IPS-20b (cell line): ENCODE results near the gene RGR.

Experiments
- H3K27ac ChIP-seq: one replicate; pipeline ENCODE4 v1.5.1; 2013; ENCODE audit warnings: low read length
- H3K27me3 ChIP-seq: 2 replicates; pipeline ENCODE4 v1.6.1; 2013; ENCODE audit warnings: mild to moderate bottlenecking, low read length, inconsistent platforms; ENCODE audit not compliant: insufficient read depth
- H3K36me3 ChIP-seq: 2 replicates; pipeline ENCODE4 v1.6.1; 2013; ENCODE audit warnings: low read depth, mild to moderate bottlenecking, inconsistent platforms, low read length, moderate library complexity; ENCODE audit not compliant: insufficient read depth
- H3K4me1 ChIP-seq: 2 replicates; pipeline ENCODE4 v1.6.1; 2013; ENCODE audit warnings: mild to moderate bottlenecking, control low read depth, inconsistent platforms, low read length, moderate library complexity; ENCODE audit not compliant: insufficient read depth
- H3K4me3 ChIP-seq: 2 replicates; pipeline ENCODE4 v1.5.1; 2013; ENCODE audit warnings: mild to moderate bottlenecking, low read length, inconsistent platforms
- H3K9ac ChIP-seq: 2 replicates; pipeline ENCODE4 v1.6.1; 2013; ENCODE audit warnings: low read depth, mild to moderate bottlenecking, inconsistent platforms, low read length, moderate library complexity
- H3K9me3 ChIP-seq: 2 replicates; pipeline ENCODE4 v1.6.1; 2013; ENCODE audit warnings: mild to moderate bottlenecking, low read depth, low read length, inconsistent platforms; ENCODE audit not compliant: insufficient read depth

The RGR gene, protein sequence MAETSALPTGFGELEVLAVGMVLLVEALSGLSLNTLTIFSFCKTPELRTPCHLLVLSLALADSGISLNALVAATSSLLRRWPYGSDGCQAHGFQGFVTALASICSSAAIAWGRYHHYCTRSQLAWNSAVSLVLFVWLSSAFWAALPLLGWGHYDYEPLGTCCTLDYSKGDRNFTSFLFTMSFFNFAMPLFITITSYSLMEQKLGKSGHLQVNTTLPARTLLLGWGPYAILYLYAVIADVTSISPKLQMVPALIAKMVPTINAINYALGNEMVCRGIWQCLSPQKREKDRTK

DNA sequence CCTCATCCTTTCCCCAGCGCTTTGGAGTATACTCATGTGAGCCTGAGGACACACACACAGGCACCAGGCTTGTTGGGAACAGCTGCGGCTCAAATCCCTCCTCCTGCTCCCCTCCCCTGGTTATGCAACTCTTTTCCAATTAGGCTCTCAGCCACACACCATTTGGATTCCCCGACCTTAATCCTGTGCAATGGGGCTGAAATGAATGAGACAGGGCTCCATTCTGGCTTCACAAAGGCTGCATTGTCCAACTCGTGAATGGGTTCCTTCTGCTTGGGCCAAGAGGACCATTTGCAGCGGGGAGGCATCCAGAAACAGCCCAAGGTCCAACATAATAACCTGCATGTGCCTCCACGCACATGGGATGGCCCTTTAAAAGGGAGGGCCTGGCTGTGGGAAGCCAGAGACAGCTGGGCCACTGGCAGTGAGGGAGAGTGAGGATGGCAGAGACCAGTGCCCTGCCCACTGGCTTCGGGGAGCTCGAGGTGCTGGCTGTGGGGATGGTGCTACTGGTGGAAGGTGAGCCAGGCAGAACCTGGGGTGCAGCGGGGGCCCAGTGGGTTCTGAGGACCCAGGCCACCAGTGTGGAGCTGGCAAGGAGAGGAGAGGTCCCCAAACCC is at the start of gene RGR:
Gene RGR (plus strand): TSS at position 403 of the 620 bp plus-strand sequence. CDS start 38 bp downstream, at position 441.
- Histone ChIP-seq H3K27ac (no peak within 1 kb of the TSS), H3K9me3 (no peaks in the 10 kb centered on the region), H3K27me3 (peaks cover 5% of the 10 kb centered on the region; the same call in 1 of the 2 replicates), H3K36me3 (no peaks in the 10 kb centered on the region), H3K4me3 (no peak within 1 kb of the TSS), H3K4me1 (no peaks in the 10 kb centered on the region), H3K9ac (no peak within 1 kb of the TSS)

DNA sequence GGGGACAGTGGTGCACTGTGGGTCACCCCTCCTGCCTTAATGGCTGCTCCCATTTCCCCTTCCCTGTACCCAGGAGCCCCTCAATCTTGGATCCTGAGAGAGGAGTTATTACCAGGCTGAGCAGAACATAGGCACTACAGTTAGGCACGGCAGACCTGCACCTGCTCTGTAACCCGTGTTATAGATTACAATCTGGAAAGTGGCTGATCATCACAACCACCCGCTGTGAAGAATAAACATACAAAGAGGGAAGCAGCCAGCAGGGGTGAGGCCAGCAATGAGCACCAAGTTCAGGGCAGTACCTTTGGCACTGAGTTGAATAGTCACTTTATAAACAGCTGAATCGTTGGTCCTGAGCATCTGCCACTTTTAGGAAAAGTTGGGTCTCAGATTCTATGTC is 48.8 kb upstream of the RGR start:
- no peaks in the 10 kb centered on the region for H3K4me1 ChIP-seq
- no peak overlapping the region for H3K4me3 ChIP-seq
- H3K36me3 ChIP-seq = no peaks in the 10 kb centered on the region
- no peak overlapping the region for H3K9ac ChIP-seq
- H3K27me3 ChIP-seq = peaks cover 71% of the 10 kb centered on the region
- no peaks in the 10 kb centered on the region for H3K9me3 ChIP-seq
- no peak overlapping the region for H3K27ac ChIP-seq

DNA sequence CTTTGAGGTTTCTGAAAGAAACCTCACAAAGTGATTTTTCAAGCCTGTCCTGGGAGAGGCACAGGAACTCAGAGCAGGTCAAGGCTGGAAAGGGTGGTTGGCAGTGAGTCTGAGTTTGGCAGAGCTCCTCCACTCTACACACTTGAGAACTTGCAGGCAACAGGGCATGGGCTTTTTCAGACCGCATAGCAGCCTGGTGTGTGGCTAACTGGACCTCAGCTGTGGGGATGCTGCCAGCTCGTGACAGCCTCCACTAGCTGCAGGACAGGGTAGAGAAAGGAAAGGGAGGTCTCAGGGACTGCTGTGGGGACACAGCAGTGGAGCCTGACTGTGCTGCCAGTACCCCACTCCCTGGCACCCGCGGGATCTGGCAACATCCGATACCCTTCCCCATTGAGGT is 47.9 kb upstream of the RGR start:
- no peak overlapping the region for H3K4me3 ChIP-seq
- no peak overlapping the region for H3K27ac ChIP-seq
- no peaks in the 10 kb centered on the region for H3K4me1 ChIP-seq
- H3K27me3 ChIP-seq = peaks cover 62% of the 10 kb centered on the region
- H3K9ac ChIP-seq = no peak overlapping the region
- no peaks in the 10 kb centered on the region for H3K36me3 ChIP-seq
- no peaks in the 10 kb centered on the region for H3K9me3 ChIP-seq

GRCh38 chr10:84197643-84198042 is 47.2 kb upstream of the RGR start:
- Histone ChIP-seq H3K27me3 (peaks cover 60% of the 10 kb centered on the region), H3K9ac (no peak overlapping the region), H3K9me3 (no peaks in the 10 kb centered on the region), H3K4me3 (no peak overlapping the region), H3K4me1 (no peaks in the 10 kb centered on the region), H3K27ac (no peak overlapping the region), H3K36me3 (no peaks in the 10 kb centered on the region)

DNA sequence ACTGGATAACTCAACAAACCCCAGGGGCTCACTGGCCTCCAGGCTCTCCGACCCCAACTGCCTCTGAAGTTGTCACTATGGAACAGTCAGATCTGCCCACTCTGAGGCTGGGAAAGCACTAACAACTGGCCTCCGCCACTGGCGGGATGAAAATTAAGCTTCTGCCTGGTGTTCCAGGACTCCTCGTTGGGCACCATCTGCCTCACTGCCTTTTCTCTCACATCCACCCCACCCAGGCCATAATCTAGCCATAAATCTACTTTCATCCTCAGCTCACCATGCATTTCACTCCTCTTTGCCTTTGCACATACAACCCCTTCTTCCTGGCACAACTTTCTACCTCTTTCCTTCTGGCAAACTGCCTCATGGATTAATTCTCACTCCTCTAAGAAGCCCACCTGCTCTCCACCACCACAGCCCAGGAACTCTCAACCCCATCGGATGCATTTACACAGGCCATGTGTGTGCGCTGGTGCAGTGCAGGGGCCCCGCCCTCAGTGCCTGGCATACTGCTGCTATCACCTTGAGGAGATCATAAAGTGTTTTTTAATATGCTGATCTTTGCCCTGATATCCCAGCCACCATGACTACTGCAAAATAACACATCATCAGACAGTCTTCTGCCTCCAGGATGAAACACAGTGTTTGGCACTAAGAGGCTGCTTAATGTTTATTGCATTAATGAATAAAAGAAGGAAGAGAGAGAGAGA is 46.5 kb upstream of the RGR start:
- H3K27me3 ChIP-seq = peaks cover 52% of the 10 kb centered on the region
- no peak overlapping the region for H3K4me3 ChIP-seq
- no peak overlapping the region for H3K9ac ChIP-seq
- no peaks in the 10 kb centered on the region for H3K36me3 ChIP-seq
- H3K27ac ChIP-seq = no peak overlapping the region
- H3K9me3 ChIP-seq = no peaks in the 10 kb centered on the region
- no peaks in the 10 kb centered on the region for H3K4me1 ChIP-seq

GRCh38 chr10:84200537-84201243 is 44.2 kb upstream of the RGR start:
- peaks cover 29% of the 10 kb centered on the region for H3K27me3 ChIP-seq
- no peak overlapping the region for H3K27ac ChIP-seq
- H3K4me1 ChIP-seq = no peaks in the 10 kb centered on the region
- no peak overlapping the region for H3K9ac ChIP-seq
- H3K4me3 ChIP-seq = no peak overlapping the region
- no peaks in the 10 kb centered on the region for H3K36me3 ChIP-seq
- H3K9me3 ChIP-seq = no peaks in the 10 kb centered on the region

DNA sequence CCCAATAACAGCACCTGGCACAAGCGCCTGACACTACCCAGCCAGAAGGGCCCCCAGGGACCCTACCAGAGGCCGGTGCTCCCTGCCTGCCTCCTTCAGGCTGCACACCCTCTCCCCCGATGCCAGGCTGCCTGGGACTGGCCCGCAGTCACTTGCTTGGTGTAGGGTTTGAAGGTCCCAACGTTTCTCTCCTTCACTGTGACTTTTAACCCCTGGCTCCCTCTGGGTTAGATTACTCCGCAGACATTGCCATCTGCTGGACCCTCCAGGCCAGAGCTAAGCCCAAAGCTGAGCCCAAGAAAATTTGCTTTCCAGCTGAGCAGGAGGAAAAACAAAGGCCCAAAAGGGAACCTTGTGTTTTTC is 43.6 kb upstream of the RGR start:
- no peak overlapping the region for H3K4me3 ChIP-seq
- no peaks in the 10 kb centered on the region for H3K4me1 ChIP-seq

DNA sequence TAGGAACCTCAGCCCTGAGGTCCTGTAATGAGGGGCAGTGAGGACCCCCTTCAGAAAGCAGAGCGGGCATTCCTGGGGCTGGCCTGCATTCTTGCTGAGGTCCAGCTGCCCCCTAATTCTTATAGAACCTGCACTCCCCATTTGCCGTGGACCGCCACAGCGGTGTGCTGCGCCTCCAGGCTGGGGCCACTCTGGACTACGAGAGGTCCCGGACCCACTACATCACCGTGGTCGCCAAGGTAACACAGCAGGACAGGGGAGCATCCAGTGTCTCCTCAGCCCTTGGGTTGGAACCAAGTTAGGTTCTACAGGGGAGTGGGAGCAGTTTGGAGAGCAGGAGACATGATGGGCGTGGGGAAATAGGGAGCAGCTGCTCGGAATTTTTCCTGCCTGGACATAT is 43.2 kb upstream of the RGR start:
- Histone ChIP-seq H3K9ac (no peak overlapping the region), H3K9me3 (no peaks in the 10 kb centered on the region), H3K4me1 (no peaks in the 10 kb centered on the region), H3K4me3 (no peak overlapping the region), H3K27me3 (peaks cover 19% of the 10 kb centered on the region), H3K27ac (no peak overlapping the region), H3K36me3 (no peaks in the 10 kb centered on the region)

More for the DNA sequence above, 43.6 kb upstream of the RGR start:
- H3K27ac ChIP-seq = no peak overlapping the region
- H3K27me3 ChIP-seq = peaks cover 24% of the 10 kb centered on the region
- no peaks in the 10 kb centered on the region for H3K9me3 ChIP-seq
- H3K9ac ChIP-seq = no peak overlapping the region
- no peaks in the 10 kb centered on the region for H3K36me3 ChIP-seq

GRCh38 chr10:84202349-84202748 is 42.5 kb upstream of the RGR start:
- peaks cover 13% of the 10 kb centered on the region; the same call in 1 of the 2 replicates for H3K27me3 ChIP-seq
- H3K27ac ChIP-seq = no peak overlapping the region
- no peaks in the 10 kb centered on the region for H3K9me3 ChIP-seq
- no peak overlapping the region for H3K9ac ChIP-seq
- H3K4me1 ChIP-seq = no peaks in the 10 kb centered on the region
- no peaks in the 10 kb centered on the region for H3K36me3 ChIP-seq
- H3K4me3 ChIP-seq = no peak overlapping the region

DNA sequence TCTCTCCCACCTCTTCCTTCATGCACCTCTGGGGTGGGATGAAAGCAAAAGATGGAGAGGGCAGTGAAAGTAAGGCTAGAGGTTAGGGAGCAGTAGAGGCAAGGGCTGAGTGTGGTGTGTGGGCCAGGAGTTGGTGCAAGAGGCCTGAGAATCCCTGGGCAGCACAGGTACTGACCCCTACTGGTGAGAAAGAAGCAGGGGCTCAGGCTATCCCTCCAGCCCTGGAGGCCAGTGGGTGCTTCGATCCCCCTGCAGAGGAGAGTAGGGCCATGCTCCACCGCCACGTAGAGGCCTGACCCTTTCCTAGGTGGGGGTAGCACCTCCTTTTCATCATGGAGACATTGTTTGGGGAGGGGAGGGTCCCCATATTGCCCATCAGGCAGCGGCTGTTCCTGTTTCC is 40.7 kb upstream of the RGR start:
- Histone ChIP-seq H3K36me3 (no peaks in the 10 kb centered on the region), H3K27ac (no peak overlapping the region), H3K4me1 (no peaks in the 10 kb centered on the region), H3K9me3 (no peaks in the 10 kb centered on the region), H3K9ac (no peak overlapping the region), H3K27me3 (no peaks in the 10 kb centered on the region; the same call in 1 of the 2 replicates), H3K4me3 (no peak overlapping the region)

- Histone ChIP-seq H3K4me1 (no peaks in the 10 kb centered on the region), H3K36me3 (no peaks in the 10 kb centered on the region), H3K9ac (no peak overlapping the region), H3K4me3 (no peak overlapping the region), H3K27ac (no peak overlapping the region), H3K9me3 (no peaks in the 10 kb centered on the region), H3K27me3 (no peaks in the 10 kb centered on the region; the same call in 1 of the 2 replicates)
These were observed 40.2 kb upstream of the RGR start for GRCh38 chr10:84204610-84205009.
